Lung (tissue), 12 donors: ENCODE results near the gene ZBTB46. TPM values are rescaled to one million over a fixed set of nuclear protein-coding genes. Genes with fewer than 3 reads are reported as not detected.

Source experiments
- ATAC-seq: fragments of 200-7000 bp; cut with Tn5 transposase; one replicate; pipeline ENCODE4 v1.9.1; 2020; ENCODE audit warnings: moderate number of reproducible peaks; ENCODE audit not compliant: insufficient read depth, low FRiP score
- DNase-seq, 3 donors: peaks; one replicate each; pipeline ENCODE4 v3.0.0-alpha.2; 2013 to 2017
- H3K27ac ChIP-seq, 2 donors: one replicate each; pipeline ENCODE4 v1.5.1; 2013; ENCODE audit warnings: mild to moderate bottlenecking in 2 of 2, moderate library complexity in 2 of 2, control low read depth in 1 of 2, inconsistent platforms in 1 of 2, low read depth in 1 of 2, low read length in 1 of 2
- H3K27me3 ChIP-seq, 3 donors: one replicate each; pipeline ENCODE4 v1.5.1; 2013; ENCODE audit warnings: low read length in 2 of 3; ENCODE audit not compliant: control insufficient read depth in 3 of 3, insufficient read depth in 3 of 3
- H3K36me3 ChIP-seq, 4 donors: one replicate each; pipeline ENCODE4 v1.5.1; 2013; ENCODE audit warnings: low read length in 4 of 4, mild to moderate bottlenecking in 1 of 4, moderate library complexity in 1 of 4; ENCODE audit not compliant: control insufficient read depth in 4 of 4, insufficient read depth in 4 of 4
- H3K4me1 ChIP-seq, 5 donors: one replicate each; pipeline ENCODE4 v1.5.1; 2013; ENCODE audit warnings: low read length in 5 of 5, mild to moderate bottlenecking in 2 of 5, moderate library complexity in 1 of 5; ENCODE audit not compliant: control insufficient read depth in 5 of 5, insufficient read depth in 5 of 5
- H3K4me3 ChIP-seq: one replicate; pipeline ENCODE4 v1.5.1; 2013; ENCODE audit warnings: mild to moderate bottlenecking, control low read depth, moderate library complexity
- H3K9ac ChIP-seq, 2 donors: one replicate each; pipeline ENCODE4 v1.5.1; 2013; ENCODE audit warnings: low read length in 2 of 2, control low read depth in 1 of 2; ENCODE audit not compliant: insufficient read depth in 1 of 2
- H3K9me3 ChIP-seq, 4 donors: one replicate each; pipeline ENCODE4 v1.5.1; 2013; ENCODE audit warnings: low read length in 3 of 4, mild to moderate bottlenecking in 1 of 4, moderate library complexity in 1 of 4; ENCODE audit not compliant: control insufficient read depth in 4 of 4, insufficient read depth in 3 of 4
- WGBS, 2 donors: extraction: QIAGEN DNeasy Blood & Tissue Kit; methylation state at CpG; one replicate each; pipeline ENCODE4 v1.1.7; 2013; 5-methylcytosine and 5-hydroxymethylcytosine counted together
- polyA plus RNA-seq, 2 donors: library from polyadenylated mRNA; stranded (reverse); fragments of 200-250 nt; gene quantifications; one replicate each; pipeline ENCODE4 v1.2.1, GENCODE V29; 2013
- total RNA-seq, 2 donors: library from RNA; depleted of rRNA in 1 of 2; stranded (reverse); fragments of >200 nt in 1 of 2; gene quantifications; one replicate each; pipeline ENCODE4 v1.2.1, GENCODE V29; 2014 to 2021
- TF ChIP-seq, protein P1 (sequence below): IDR thresholded peaks from 2 replicates; pipeline ENCODE4 v1.5.1; 2012; ENCODE audit warnings: mild to moderate bottlenecking; ENCODE audit errors: control extremely low read depth, extremely low read depth
- donor health status: control.
- donor health status: control.
- donor health status: Bipolar disorder and iron deficiency.
- donor health status: healthy.
- donor health status: DM: yes; HTN: yes; CAD: no.

Gene ZBTB46
- total and polyA plus RNA-seq, 4 donors, result 3.4 to 15.3 (median 7.6) TPM

DNA sequence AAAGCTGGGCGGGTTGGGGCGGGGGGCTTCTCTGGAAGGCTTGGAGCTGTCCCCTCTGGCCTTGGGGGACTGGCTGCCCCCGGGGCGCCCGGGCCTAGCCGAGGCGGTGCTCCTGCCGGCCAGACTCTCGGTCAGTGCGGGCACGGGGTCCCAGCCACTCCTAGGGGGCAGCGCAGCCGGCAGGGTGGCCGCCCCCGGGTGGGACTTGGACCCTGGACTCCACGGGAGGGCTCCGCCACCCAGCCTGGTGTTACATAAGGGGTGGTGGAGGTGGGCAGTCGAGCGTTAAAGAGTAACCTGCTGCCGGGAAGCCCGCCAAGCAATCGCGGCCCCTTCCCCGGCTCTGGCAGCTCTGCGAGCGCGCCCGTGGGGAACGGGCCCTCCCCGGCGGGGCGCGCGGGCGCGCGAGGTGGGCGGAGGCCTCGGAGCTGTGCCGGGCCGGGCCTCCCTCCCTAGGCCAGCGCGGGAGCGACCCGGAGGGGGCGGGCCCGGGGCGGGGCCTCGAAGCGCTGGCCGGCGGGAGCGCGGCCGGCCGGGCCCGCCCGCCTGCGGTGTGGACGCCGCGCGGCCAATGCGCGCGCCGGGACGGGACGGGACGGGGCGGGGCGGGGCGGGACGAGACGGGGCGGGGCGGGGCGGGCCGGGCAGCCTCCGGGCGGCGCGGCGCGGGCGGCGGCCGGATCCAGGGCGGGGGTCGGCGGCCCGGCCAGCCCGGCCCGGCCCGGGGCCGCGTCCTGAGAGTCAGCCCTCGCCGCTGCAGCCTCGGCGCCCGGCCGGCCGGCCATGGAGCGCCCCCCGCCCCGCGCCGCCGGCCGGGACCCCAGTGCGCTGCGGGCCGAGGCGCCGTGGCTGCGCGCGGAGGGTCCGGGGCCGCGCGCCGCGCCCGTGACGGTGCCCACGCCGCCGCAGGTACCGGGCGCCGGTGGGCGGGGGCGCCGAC lies 91.7 kb downstream of the ZBTB46 start, which contains the start of gene SLC2A4RG:
SLC2A4RG (plus strand) TSS at position 647 of the 940 bp plus-strand sequence; CDS start at position 784, 137 bp downstream.
- DNase-seq (peak; percentile 83 to 95 (median 85)), ATAC-seq (peak; percentile 53)
- H3K27me3 ChIP-seq, result no peaks in the 10 kb centered on the region

DNA sequence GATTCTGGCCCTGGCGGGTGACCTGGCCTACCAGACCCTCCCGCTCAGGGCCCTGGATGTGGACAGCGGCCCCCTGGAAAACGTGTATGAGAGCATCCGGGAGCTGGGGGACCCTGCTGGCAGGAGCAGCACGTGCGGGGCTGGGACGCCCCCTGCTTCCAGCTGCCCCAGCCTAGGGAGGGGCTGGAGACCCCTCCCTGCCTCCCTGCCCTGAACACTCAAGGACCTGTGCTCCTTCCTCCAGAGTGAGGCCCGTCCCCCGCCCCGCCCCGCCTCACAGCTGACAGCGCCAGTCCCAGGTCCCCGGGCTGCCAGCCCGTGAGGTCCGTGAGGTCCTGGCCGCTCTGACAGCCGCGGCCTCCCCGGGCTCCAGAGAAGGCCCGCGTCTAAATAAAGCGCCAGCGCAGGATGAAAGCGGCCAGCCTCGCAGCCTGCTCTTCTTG lies 92.4 kb downstream of the ZBTB46 start:
- Histone ChIP-seq H3K9ac (no peak overlapping the region), H3K27ac (peak overlapping the region; percentile 73 to 82), H3K27me3 (no peaks in the 10 kb centered on the region), H3K4me1 (peaks cover 0 to 22% (median 7%) of the 10 kb centered on the region in 5 donors), H3K36me3 (peaks cover 0 to 48% (median 11%) of the 10 kb centered on the region in 4 donors), H3K4me3 (no peak overlapping the region), H3K9me3 (no peaks in the 10 kb centered on the region)
- whole genome bisulfite sequencing, 2 donors, result 16 to 17% methylated on average over 22 to 26 of the region's 26 CpGs
- ATAC-seq (no peak), DNase-seq (peak; percentile 67 to 71 (median 70))
- TF ChIP-seq, protein P1, sequence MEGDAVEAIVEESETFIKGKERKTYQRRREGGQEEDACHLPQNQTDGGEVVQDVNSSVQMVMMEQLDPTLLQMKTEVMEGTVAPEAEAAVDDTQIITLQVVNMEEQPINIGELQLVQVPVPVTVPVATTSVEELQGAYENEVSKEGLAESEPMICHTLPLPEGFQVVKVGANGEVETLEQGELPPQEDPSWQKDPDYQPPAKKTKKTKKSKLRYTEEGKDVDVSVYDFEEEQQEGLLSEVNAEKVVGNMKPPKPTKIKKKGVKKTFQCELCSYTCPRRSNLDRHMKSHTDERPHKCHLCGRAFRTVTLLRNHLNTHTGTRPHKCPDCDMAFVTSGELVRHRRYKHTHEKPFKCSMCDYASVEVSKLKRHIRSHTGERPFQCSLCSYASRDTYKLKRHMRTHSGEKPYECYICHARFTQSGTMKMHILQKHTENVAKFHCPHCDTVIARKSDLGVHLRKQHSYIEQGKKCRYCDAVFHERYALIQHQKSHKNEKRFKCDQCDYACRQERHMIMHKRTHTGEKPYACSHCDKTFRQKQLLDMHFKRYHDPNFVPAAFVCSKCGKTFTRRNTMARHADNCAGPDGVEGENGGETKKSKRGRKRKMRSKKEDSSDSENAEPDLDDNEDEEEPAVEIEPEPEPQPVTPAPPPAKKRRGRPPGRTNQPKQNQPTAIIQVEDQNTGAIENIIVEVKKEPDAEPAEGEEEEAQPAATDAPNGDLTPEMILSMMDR, result no peak

More for the DNA sequence above, 91.7 kb downstream of the ZBTB46 start, which contains the start of gene SLC2A4RG:
- peaks cover 0 to 22% (median 7%) of the 10 kb centered on the region in 5 donors for H3K4me1 ChIP-seq
- no peaks in the 10 kb centered on the region for H3K9me3 ChIP-seq
- WGBS, 2 donors, result 1 to 3% methylated on average over 34 to 136 of the region's 136 CpGs
- peaks cover 0 to 41% (median 8%) of the 10 kb centered on the region in 4 donors for H3K36me3 ChIP-seq
- peak within 1 kb of the TSS; percentile 59 for H3K4me3 ChIP-seq
- TF ChIP-seq, protein P1, result no peak
- H3K9ac ChIP-seq, result no peak within 1 kb of the TSS
- H3K27ac ChIP-seq, result peak within 1 kb of the TSS; percentile 81 to 83

DNA sequence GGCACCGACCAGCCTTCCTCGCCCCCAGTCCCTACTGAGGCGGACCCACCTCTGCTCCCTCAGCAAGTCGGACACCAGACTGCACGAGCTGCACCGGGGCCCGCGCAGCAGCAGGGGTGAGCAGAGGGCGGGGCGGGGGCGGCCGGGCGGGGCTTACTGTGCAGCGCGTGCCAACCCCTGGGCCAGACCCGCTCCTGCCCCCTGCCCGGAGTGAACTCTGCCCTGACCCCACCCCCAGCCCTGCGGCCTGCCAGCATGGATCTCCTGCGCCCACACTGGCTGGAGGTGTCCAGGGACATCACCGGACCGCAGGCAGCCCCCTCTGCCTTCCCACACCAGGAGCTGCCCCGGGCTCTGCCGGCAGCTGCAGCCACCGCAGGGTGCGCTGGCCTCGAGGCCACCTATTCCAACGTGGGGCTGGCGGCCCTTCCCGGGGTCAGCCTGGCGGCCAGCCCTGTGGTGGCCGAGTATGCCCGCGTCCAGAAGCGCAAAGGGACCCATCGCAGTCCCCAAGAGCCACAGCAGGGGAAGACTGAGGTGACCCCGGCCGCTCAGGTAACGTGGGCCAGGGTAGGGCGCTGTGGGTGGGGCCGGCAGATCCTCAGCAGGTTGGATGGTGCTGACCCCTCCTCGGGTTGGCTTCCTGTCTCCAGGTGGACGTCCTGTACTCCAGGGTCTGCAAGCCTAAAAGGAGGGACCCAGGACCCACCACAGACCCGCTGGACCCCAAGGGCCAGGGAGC lies 92.9 kb downstream of the ZBTB46 start:
- no peak for ATAC-seq
- Histone ChIP-seq H3K9ac (no peak overlapping the region), H3K4me1 (peaks cover 0 to 22% (median 7%) of the 10 kb centered on the region in 5 donors)

More for the DNA sequence above, 92.9 kb downstream of the ZBTB46 start:
- TF ChIP-seq, protein P1, result no peak
- no peaks in the 10 kb centered on the region for H3K9me3 ChIP-seq
- DNase-seq, result no peak
- no peaks in the 10 kb centered on the region for H3K27me3 ChIP-seq
- H3K4me3 ChIP-seq, result no peak overlapping the region
- 18 to 28% methylated on average over 39 to 43 of the region's 43 CpGs for WGBS, 2 donors
- peaks cover 0 to 48% (median 13%) of the 10 kb centered on the region in 4 donors for H3K36me3 ChIP-seq
- H3K27ac ChIP-seq, result no peak overlapping the region
